GM21717 (cell line): Measurements from ENCODE around the gene GPRIN2.
"Not testable (repeated sequence)": the region's sequence is repeated elsewhere in the genome, so short reads cannot be mapped to it uniquely, and the experiment has no call there.

Source experiments
- ATAC-seq: cut with Tn5 transposase; IDR thresholded peaks from one replicate; pipeline ENCODE4 v1.9.1; 2021; ENCODE audit warnings: mild to moderate bottlenecking, moderate library complexity; ENCODE audit not compliant: unreplicated experiment

GPRIN2 gene

GRCh38 chr10:46523119-46523961 lies 33.1 kb downstream of the GPRIN2 start:
- no peak for ATAC-seq

GRCh38 chr10:46522295-46523118 lies 34.0 kb downstream of the GPRIN2 start:
- no peak for ATAC-seq

GRCh38 chr10:46520941-46521340 lies 35.5 kb downstream of the GPRIN2 start:
- no peak for ATAC-seq

GRCh38 chr10:46520381-46520780 lies 36.1 kb downstream of the GPRIN2 start:
- ATAC-seq, result no peak

- ATAC-seq, result no peak
Observed at GRCh38 chr10:46518028-46518725, 38.3 kb downstream of the GPRIN2 start.

- no peak for ATAC-seq
Observed at GRCh38 chr10:46517541-46517940, 38.9 kb downstream of the GPRIN2 start.

GRCh38 chr10:46516660-46517416 lies 39.6 kb downstream of the GPRIN2 start:
- no peak for ATAC-seq

- no peak for ATAC-seq
Observed at GRCh38 chr10:46515793-46516192, 40.7 kb downstream of the GPRIN2 start.

- no peak for ATAC-seq
Observed at GRCh38 chr10:46515366-46515765, 41.1 kb downstream of the GPRIN2 start.

- no peak for ATAC-seq
Observed at GRCh38 chr10:46514899-46515298, 41.6 kb downstream of the GPRIN2 start.

- ATAC-seq, result no peak
Observed at GRCh38 chr10:46514431-46514861, 42.0 kb downstream of the GPRIN2 start.

GRCh38 chr10:46513333-46513732 lies 43.1 kb downstream of the GPRIN2 start:
- not testable (repeated sequence) for ATAC-seq

GRCh38 chr10:46512725-46513124 lies 43.7 kb downstream of the GPRIN2 start:
- ATAC-seq, result not testable (repeated sequence)

GRCh38 chr10:46512002-46512401 lies 44.5 kb downstream of the GPRIN2 start:
- not testable (repeated sequence) for ATAC-seq
